ENCODE data around the gene SMPD3.

- TF ChIP-seq SMC3 (IDR thresholded peaks at IDR 0.05; ENCODE audit: low read depth, low read length) (no peak), POLR2A (IDR thresholded peaks at IDR 0.05; ENCODE audit: low read depth, low read length) (no peak), CTCF (conservative IDR thresholded peaks at IDR 0.05; ENCODE audit: low read depth, low read length) (no peak), ELK1 (IDR thresholded peaks at IDR 0.05; ENCODE audit: borderline replicate concordance, low read depth, low read length) (no peak), CEBPB (IDR thresholded peaks at IDR 0.05; ENCODE audit: low read depth, low read length) (no peak), RAD21 (IDR thresholded peaks at IDR 0.05; ENCODE audit: low read length) (no peak), BHLHE40 (IDR thresholded peaks at IDR 0.05; ENCODE audit: low read depth, low read length) (no peak), MAFK (IDR thresholded peaks at IDR 0.05; ENCODE audit: low read depth, low read length) (no peak), MAZ (IDR thresholded peaks at IDR 0.05; ENCODE audit: borderline replicate concordance, low read depth, low read length) (no peak), CHD1 (IDR thresholded peaks at IDR 0.05; ENCODE audit: low read depth, low read length) (no peak)
Observed at GRCh38 chr16:68310437-68310773, 137.9 kb downstream of the SMPD3 start.

Measured in IMR-90 (cell line).